ENCODE results near the gene COL24A1. TPM values are rescaled to one million over a fixed set of nuclear protein-coding genes. Genes with fewer than 3 reads are reported as not detected.
"Not testable (repeated sequence)": the region's sequence is repeated elsewhere in the genome, so short reads cannot be mapped to it uniquely, and the experiment has no call there.

The COL24A1 gene
- total RNA-seq, 6 donors from 2014 or later = 0.30 to 2.1 (median 0.68) TPM

DNA sequence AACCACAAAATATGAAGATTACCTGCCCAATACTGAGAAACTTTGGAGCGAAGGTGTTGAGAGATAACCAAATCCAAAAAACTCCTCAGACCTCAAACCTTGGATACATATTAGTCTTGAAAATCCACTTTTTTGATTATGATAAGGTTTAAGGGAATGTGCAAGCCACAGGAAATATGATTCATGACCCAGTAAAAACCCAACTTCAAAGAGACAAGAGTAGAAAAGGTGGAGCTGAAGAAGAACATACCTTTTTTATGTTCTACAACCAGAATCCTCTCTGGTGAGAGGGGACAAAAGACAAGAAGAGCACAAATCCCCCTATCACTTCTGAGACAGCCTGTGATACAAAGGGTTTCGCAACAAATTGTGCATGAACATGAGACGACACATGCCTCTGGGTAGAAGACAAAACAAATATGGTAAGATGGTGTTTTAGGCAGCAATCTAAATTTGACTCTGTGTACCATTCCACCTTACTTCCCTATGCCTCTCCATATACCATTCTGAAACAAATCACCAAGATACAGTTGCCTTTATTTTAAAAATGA lies 37.3 kb downstream of the COL24A1 start:
- DNase-seq = no peak
- no peak for ATAC-seq (ENCODE audit: low FRiP score in 2 of 2)
- 74 to 86% methylated on average over 3 of the region's 3 CpGs for WGBS, 2 donors
- Histone ChIP-seq H3K9me3 (no peaks in the 10 kb centered on the region), H3K36me3 (no peaks in the 10 kb centered on the region), H3K4me1 (no peaks in the 10 kb centered on the region), H3K27me3 (no peaks in the 10 kb centered on the region), H3K27ac (no peak overlapping the region), H3K4me3 (no peak overlapping the region)
- TF ChIP-seq POLR2AphosphoS5 (IDR thresholded peaks at IDR 0.05) = no peak
- no peak for TF ChIP-seq EP300 (IDR thresholded peaks at IDR 0.05)
- TF ChIP-seq, protein P1, sequence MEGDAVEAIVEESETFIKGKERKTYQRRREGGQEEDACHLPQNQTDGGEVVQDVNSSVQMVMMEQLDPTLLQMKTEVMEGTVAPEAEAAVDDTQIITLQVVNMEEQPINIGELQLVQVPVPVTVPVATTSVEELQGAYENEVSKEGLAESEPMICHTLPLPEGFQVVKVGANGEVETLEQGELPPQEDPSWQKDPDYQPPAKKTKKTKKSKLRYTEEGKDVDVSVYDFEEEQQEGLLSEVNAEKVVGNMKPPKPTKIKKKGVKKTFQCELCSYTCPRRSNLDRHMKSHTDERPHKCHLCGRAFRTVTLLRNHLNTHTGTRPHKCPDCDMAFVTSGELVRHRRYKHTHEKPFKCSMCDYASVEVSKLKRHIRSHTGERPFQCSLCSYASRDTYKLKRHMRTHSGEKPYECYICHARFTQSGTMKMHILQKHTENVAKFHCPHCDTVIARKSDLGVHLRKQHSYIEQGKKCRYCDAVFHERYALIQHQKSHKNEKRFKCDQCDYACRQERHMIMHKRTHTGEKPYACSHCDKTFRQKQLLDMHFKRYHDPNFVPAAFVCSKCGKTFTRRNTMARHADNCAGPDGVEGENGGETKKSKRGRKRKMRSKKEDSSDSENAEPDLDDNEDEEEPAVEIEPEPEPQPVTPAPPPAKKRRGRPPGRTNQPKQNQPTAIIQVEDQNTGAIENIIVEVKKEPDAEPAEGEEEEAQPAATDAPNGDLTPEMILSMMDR (IDR thresholded peaks at IDR 0.05) = no peak
- TF ChIP-seq POLR2A (IDR thresholded peaks at IDR 0.05) = no peak

DNA sequence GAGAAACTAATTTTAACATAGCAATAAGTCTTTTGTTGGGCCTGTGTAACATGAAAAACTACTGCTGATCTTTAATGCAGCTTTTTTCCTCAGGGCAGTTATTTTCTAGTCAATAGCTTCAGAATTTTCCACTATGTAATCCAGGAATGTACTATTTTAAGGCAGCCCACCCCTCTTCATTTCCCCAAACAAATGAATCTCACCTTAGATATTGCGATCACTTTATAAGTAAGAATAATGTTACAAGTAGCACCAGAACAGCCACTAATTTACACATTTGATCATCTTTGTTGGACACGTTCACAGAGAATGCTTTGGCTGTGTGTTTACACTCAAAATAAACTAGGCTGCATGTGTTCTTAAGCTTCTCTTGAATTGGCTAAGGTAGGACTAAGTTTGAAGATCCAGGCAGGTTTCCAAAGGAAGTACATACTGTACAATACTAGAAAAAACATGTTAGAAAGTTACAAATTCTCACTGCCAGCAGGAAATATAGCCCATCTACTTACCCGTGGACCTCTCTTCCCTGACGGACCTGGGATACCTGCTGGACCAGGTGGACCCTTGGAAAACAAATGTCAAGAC lies 41.7 kb downstream of the COL24A1 start:
- no peaks in the 10 kb centered on the region for H3K27me3 ChIP-seq
- H3K4me1 ChIP-seq = no peaks in the 10 kb centered on the region
- no peak overlapping the region for H3K4me3 ChIP-seq
- H3K36me3 ChIP-seq = no peaks in the 10 kb centered on the region
- WGBS, 2 donors = 53 to 62% methylated on average over 4 of the region's 4 CpGs
- no peak for DNase-seq
- TF ChIP-seq POLR2AphosphoS5 (IDR thresholded peaks at IDR 0.05) = no peak
- no peak for TF ChIP-seq POLR2A (IDR thresholded peaks at IDR 0.05)
- TF ChIP-seq, protein P1 (IDR thresholded peaks at IDR 0.05) = no peak
- TF ChIP-seq EP300 (IDR thresholded peaks at IDR 0.05) = no peak
- no peak overlapping the region for H3K27ac ChIP-seq
- no peak for ATAC-seq (ENCODE audit: low FRiP score in 2 of 2)
- H3K9me3 ChIP-seq = peaks cover 0 to 4% (median 0%) of the 10 kb centered on the region in 4 donors

DNA sequence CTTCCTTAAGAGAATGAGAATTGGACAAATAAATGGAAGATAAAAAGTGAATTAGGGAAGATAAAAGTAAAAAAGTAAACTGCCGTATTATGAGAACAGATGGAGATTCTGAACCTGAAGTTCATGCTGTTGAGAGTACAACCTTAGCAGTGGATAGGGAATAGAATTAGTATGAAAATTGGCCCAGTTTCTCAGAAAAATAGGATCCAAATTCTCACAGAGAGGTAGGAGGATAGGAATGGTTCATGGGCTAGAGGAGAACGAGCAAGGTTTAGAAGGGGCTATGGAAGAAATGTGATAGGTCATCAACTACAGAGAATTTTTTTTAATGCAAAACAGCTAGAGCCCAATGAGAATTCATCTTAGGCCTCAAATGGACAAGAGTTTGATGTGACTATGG lies 42.3 kb downstream of the COL24A1 start:
- DNase-seq = no peak

GRCh38 chr1:86111590-86111989 lies 45.0 kb downstream of the COL24A1 start:
- not testable (repeated sequence) for H3K27ac ChIP-seq; H3K36me3 ChIP-seq; H3K27me3 ChIP-seq; DNase-seq; ATAC-seq (ENCODE audit: low FRiP score in 2 of 2); H3K4me3 ChIP-seq; H3K9me3 ChIP-seq; H3K4me1 ChIP-seq
- WGBS, 2 donors = 83 to 91% methylated on average over 12 of the region's 12 CpGs

More for the DNA sequence above, 42.3 kb downstream of the COL24A1 start:
- Histone ChIP-seq H3K4me1 (no peaks in the 10 kb centered on the region), H3K36me3 (no peaks in the 10 kb centered on the region), H3K27ac (no peak overlapping the region), H3K4me3 (no peak overlapping the region), H3K9me3 (peaks cover 0 to 4% (median 0%) of the 10 kb centered on the region in 4 donors), H3K27me3 (no peaks in the 10 kb centered on the region)
- ATAC-seq (ENCODE audit: low FRiP score in 2 of 2) = no peak
- TF ChIP-seq EP300 (IDR thresholded peaks at IDR 0.05) = no peak
- no peak for TF ChIP-seq POLR2AphosphoS5 (IDR thresholded peaks at IDR 0.05)
- no peak for TF ChIP-seq POLR2A (IDR thresholded peaks at IDR 0.05)
- TF ChIP-seq, protein P1 (IDR thresholded peaks at IDR 0.05) = no peak
- 91 to 92% methylated on average over 2 of the region's 2 CpGs for WGBS, 2 donors

DNA sequence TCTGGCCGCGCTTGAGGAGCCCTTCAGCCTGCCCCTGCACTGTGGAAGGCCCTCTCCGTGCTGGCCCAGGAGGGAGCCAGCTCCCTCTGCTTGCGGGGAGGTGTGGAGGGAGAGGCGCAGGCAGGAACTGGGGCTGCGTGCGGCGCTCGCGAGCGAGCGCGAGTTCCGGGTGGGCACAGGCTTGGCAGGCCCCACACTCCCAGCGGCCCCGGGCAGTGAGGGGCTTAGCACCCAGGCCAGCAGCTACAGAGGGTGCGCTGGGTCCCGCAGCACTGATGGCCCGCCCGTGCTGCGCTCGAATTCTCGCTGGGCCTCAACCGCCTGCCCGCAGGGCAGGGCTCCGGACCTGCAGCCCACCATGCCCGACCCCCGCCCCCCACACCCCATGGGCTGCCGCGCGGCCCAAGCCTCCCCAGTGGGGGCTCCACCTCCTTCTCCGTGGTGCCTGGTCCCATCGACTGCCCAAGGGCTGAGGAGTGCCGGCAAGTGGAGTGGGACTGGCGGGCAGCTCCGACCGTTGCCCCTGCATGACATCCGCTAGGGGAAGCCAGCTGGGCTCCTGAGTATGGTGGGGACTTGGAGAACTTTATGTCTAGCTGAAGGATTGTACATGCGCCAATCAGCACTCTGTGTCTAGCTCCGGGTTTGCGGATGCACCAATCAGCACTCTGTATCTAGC lies 46.0 kb downstream of the COL24A1 start:
- TF ChIP-seq POLR2AphosphoS5 (IDR thresholded peaks at IDR 0.05) (no peak), POLR2A (IDR thresholded peaks at IDR 0.05) (no peak), EP300 (IDR thresholded peaks at IDR 0.05) (no peak)
- TF ChIP-seq, protein P1 (IDR thresholded peaks at IDR 0.05) = no peak
- Histone ChIP-seq H3K36me3 (no peaks in the 10 kb centered on the region), H3K27me3 (no peaks in the 10 kb centered on the region), H3K27ac (no peak overlapping the region), H3K9me3 (peaks cover 0 to 4% (median 0%) of the 10 kb centered on the region in 4 donors), H3K4me1 (no peaks in the 10 kb centered on the region), H3K4me3 (no peak overlapping the region)
- peak in 1 of 2 donors; percentile 68 for DNase-seq
- WGBS, 2 donors = 97 to 99% methylated on average over 5 to 28 of the region's 41 CpGs
- ATAC-seq (ENCODE audit: low FRiP score in 2 of 2) = no peak

Measured in upper lobe of left lung (tissue), 6 donors.